Bronchial epithelial cell (primary cell): ENCODE results near the gene BTG4. TPM values are rescaled to one million over a fixed set of nuclear protein-coding genes. Genes with fewer than 3 reads are reported as not detected.

ENCODE experiments used
- DNase-seq: peaks from one replicate; pipeline ENCODE4 v3.0.0-alpha.2; 2010; ENCODE audit warnings: low read depth
- FAIRE-seq: peaks from 2 replicates; lab custom pipeline; 2011; peaks lifted over from hg19 to GRCh38; lab: Jason Lieb, UNC
- H3K27me3 ChIP-seq: 2 replicates; pipeline ENCODE4 v1.5.1; 2011; ENCODE audit warnings: low read length; ENCODE audit not compliant: control insufficient read depth, insufficient read depth
- H3K36me3 ChIP-seq: 2 replicates; pipeline ENCODE4 v1.5.1; 2011; ENCODE audit warnings: low read length; ENCODE audit not compliant: control insufficient read depth, insufficient read depth
- H3K4me3 ChIP-seq: 2 replicates; pipeline ENCODE4 v1.5.1; 2011; ENCODE audit warnings: mild to moderate bottlenecking, low read depth, low read length, control low read depth
- CTCF ChIP-seq: IDR thresholded peaks from 2 replicates; pipeline ENCODE4 v1.5.1; 2011; ENCODE audit warnings: mild to moderate bottlenecking, moderate library complexity, low read length, control low read depth, inconsistent platforms; ENCODE audit not compliant: insufficient read depth, severe bottlenecking
- total RNA-seq: library from RNA; depleted of rRNA; stranded (reverse); fragments of >200 nt; gene quantifications from 2 replicates; pipeline ENCODE4 v1.2.1, GENCODE V29; 2014

BTG4 gene
- total RNA-seq, 1 donor from 2014 or later = 0.26 TPM

- no peaks in the 10 kb centered on the region for H3K36me3 ChIP-seq
- H3K4me3 ChIP-seq = no peak overlapping the region
- DNase-seq (no peak), FAIRE-seq (no peak)
- H3K27me3 ChIP-seq = no peaks in the 10 kb centered on the region
- TF ChIP-seq CTCF = no peak
Measured at GRCh38 chr11:111479666-111480065, 32.5 kb downstream of the BTG4 start.

GRCh38 chr11:111477898-111478297 lies 34.3 kb downstream of the BTG4 start:
- no peaks in the 10 kb centered on the region for H3K27me3 ChIP-seq
- no peaks in the 10 kb centered on the region for H3K36me3 ChIP-seq
- FAIRE-seq (no peak), DNase-seq (no peak)
- no peak for TF ChIP-seq CTCF
- no peak overlapping the region for H3K4me3 ChIP-seq

- H3K27me3 ChIP-seq = no peaks in the 10 kb centered on the region
- FAIRE-seq (no peak), DNase-seq (no peak)
- TF ChIP-seq CTCF = no peak
- no peaks in the 10 kb centered on the region for H3K36me3 ChIP-seq
- no peak overlapping the region for H3K4me3 ChIP-seq
Measured at GRCh38 chr11:111476956-111477355, 35.2 kb downstream of the BTG4 start.

- H3K27me3 ChIP-seq = no peaks in the 10 kb centered on the region
- no peak overlapping the region for H3K4me3 ChIP-seq
- TF ChIP-seq CTCF = no peak
- FAIRE-seq (no peak), DNase-seq (peak; percentile 44)
- H3K36me3 ChIP-seq = no peaks in the 10 kb centered on the region
Measured at GRCh38 chr11:111476366-111476765, 35.8 kb downstream of the BTG4 start.

GRCh38 chr11:111474432-111474831 lies 37.8 kb downstream of the BTG4 start:
- H3K4me3 ChIP-seq = no peak overlapping the region
- no peaks in the 10 kb centered on the region for H3K27me3 ChIP-seq
- TF ChIP-seq CTCF = no peak
- H3K36me3 ChIP-seq = no peaks in the 10 kb centered on the region
- FAIRE-seq = no peak
- peak; percentile 49 for DNase-seq

GRCh38 chr11:111472228-111472627 lies 40.0 kb downstream of the BTG4 start:
- FAIRE-seq (no peak), DNase-seq (peak; percentile 11)
- TF ChIP-seq CTCF = no peak

More at GRCh38 chr11:111472228-111472627, 40.0 kb downstream of the BTG4 start:
- H3K27me3 ChIP-seq = no peaks in the 10 kb centered on the region
- no peaks in the 10 kb centered on the region for H3K36me3 ChIP-seq
- H3K4me3 ChIP-seq = no peak overlapping the region
